Left forelimb (tissue), 1 donor: ENCODE measurements around the gene MYO1B.
A peak's percentile ranks its signal among the peaks of the same experiment; 100 is the strongest.

Source experiments
- DNase-seq: peaks from one replicate; pipeline ENCODE4 v3.0.0-alpha.2; 2018; ENCODE audit warnings: low spot score

Gene MYO1B

DNA sequence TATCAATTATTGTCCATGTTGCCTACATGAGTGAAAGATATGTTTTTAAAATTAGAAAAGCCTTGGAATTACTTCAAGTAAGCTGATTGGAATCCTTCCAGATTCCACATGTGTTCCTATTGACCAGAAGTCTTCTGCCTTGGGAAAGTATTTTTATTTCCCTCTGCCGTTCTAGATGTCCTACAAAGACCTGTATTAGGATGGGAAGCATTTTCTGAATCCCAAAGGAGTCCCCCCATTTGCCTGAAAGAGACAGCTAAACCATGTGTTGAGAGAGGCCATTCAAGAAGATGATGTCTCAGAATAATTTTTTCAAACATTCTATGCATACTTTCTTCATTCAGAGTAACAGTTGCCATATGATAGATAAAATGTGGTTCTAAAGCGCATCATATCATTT is 19.0 kb upstream of the MYO1B start:
- no peak for DNase-seq

DNA sequence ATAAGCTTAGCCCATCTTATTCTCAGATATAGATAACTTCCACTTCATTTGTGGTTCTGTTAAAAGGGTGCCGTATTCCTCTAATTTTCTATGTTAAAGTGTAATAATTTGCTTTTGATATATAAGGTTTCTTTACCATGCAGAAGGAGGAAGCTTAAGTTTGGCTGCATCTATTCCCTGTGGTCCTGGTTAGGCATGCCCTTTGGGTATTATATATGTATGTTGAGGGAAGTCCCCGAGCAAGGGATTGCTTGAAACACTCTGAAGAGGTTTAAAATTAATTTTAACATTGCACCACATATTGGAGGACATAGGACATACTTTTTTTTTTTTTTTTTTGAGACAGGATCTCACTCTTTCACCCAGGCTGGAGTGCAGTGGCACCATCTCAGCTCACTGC is 16.9 kb upstream of the MYO1B start:
- no peak for DNase-seq

DNA sequence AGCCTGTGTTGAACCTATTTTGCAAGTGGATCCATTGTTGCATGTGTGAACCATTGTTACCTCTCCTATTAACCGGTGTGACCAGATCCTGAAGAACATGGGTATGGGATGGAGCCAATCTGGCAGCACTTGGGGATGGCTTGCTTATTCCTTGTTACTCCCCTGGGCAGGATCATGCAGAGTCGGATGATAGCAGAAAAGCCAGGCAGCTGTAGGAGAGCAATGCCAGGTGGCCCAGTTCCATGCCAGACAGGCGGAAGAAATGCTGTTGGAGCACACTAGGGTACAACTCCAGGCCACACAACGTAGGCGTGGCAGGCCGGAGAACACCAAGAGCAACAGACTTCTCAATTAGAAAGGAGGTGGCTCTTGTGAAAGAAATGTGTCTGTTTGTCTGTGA is 16.3 kb upstream of the MYO1B start:
- DNase-seq = no peak

DNA sequence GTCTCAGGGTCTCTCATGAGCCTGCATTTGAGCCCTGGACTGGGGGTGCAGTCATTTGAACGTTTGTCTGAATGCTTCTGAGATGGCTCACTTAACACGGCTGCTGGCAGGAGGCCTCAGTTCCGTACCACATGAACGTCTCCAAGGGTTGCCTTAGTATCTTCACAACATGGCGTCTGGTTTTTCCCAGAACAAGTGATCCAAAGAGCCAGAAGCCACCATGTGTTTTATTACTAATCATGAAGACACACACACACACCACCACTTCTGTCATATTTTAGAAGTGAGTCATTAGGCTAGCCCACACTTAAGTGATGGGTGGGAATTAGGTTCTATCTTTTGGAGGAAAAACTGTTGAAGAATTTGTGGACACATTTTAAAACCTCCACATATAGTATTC is 15.0 kb upstream of the MYO1B start:
- no peak for DNase-seq

DNA sequence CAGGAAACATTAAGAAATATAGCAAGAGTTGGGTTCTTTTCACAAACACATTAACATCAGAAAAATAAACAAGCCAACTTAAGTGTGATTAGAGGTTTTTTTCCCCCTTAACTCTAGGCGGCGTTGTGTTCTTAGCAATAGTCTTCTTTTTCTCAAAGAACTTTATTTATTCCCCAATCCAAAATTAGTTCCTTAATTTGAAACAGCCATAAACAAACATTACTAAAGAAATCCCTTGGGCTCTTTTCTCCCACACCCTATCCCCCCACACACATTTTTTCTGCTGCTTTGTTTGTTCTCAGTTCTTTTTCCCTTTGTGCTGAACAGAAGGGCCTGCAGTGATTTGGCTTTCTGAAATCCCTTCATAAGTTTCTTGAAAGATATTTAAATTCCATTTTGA is 13.2 kb upstream of the MYO1B start:
- no peak for DNase-seq

DNA sequence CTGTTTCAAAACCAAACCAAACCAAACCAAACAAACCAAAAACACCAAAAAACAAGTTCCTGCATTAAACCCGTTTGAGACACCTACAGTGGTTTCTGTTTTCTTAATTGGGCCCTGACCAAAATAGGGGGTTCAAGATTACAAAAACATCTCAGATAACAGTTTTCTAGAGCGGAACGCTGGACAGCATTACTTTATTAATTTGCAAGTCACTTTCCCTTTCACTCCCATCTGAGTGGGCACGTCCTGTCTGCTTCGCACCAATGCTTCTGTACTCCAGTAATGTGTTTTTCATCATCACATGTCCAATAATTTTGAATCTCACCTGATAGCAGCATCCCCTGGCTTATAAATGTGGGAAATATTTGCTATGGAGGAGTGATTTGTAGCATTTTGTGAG is 11.7 kb upstream of the MYO1B start:
- DNase-seq = no peak

DNA sequence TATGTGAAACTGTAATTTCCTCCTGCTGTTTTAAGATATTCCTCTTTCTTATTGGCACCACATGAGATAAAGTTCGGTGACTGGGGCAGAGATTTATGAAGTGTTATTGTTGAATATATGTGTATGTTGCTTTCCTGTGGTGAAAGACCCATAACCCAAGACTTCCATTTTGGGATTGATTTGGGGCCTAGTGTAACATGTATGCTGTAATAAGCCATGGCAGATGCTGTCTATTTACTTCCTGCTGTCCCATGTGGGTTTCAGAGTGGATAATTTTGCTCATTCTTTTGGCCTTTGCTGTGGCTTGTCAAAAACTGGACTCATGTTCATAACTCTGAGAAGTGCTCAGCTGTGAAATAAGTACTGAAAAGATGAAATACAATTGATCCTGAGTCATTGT is 10.8 kb upstream of the MYO1B start:
- DNase-seq = no peak

DNA sequence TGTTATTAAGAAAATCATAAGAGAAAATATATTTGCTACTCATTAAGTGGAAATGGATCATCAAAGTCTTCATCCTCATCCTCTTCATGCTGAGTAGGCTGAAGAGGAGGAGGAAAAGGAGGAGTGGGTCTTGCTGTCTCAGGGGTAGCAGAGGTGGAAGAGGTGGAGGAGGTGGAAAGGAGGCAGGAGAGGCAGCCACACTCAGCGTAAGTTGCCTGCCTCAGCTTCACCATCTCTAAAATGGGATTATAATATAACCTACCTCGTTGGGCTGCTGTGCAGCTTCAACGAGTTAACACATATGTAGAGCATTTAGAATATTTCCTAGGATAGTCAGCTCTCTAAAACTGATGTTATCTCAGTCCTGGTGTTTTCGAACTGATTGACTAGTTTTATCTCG is 4.3 kb upstream of the MYO1B start:
- DNase-seq = no peak

DNA sequence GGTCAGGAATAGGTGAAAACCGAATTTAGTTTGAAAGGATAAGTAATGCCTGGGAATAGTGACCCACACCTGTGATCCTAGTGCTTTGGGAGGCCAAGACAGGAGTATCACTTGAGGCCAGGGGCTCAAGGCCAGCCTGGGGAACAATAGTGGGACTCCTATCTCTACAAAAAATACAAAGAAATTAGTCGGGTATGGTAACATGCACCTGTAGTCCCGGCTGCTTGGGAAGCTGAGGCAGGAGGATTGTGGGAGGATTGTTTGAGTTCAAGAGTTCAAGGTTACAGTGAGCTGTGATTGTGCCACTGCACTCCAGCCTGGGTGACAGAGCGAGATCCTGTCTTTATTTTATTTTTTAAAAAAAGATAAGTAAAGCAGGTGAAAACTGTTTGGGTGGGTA is 3.8 kb upstream of the MYO1B start:
- no peak for DNase-seq

DNA sequence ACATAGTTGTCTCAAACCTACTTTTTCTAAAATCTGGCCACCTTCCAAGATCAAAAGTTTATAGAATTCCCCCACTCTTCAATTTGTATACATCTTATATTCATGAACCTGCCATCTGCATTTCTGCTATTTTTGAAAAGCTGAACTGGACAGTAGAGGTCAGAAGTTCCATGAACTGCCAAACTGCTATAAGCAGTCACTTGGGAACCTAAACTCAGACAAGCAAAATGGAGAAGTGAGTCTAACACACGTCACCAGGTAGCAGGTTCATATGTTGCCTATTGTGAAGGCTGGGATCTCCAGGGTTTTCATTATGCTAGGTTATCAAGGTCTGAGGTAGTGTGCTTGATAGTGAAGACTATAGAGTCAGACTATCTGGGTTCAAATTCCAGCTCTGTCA is 2.0 kb upstream of the MYO1B start:
- DNase-seq = no peak

DNA sequence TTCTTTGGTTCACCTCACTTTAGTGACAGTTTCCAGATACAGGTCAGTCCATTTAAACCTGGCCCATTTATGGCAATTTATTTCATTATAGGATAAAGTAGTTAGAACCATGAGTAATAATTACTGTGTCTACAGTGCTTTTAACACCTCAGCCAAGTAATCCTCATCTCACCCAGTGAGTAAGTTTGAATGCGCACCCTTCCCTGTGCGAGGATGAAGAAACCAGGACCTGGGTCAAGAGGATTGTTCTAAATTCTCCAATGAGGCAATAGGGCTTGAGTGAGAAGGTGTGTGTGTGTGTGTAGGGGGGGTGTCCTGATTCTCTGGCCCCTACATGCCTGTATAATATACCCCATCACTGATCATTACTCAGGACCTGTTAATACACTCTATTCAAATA is 854 bp upstream of the MYO1B start:
- no peak for DNase-seq

DNA sequence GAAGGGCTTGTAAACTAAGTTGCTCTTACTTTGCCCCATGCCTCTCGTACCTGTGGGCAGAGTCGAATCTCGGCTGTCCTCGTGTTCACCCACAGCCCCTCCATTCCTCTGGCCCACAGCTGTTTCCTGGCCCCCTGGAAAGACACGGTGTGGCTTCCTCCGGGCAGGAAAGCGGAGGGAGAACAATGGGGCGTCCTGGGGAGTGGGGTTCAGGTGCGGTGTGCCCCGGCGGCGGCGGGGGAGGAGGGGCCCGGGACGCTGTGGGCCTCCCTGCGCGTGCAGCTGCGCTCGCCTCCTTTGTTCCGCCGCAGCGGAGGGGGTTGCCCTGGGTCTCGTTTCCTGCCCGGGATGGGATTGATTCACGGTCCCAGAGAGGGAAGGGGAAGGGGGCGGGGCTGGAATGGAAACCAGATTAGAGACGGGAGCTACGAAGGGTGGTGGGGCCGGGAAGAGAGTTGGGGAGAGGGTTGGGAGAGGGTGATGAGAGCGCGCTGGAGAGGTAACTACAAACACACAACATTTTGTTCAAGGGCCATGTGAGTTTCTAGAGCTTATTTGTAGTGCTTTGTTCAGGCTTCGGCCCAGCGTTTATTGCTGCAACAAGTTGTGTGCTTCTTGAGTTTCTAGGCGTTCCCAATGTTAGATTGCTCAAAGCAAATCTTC is 796 bp downstream of the MYO1B start:
- DNase-seq = peak; percentile 88

DNA sequence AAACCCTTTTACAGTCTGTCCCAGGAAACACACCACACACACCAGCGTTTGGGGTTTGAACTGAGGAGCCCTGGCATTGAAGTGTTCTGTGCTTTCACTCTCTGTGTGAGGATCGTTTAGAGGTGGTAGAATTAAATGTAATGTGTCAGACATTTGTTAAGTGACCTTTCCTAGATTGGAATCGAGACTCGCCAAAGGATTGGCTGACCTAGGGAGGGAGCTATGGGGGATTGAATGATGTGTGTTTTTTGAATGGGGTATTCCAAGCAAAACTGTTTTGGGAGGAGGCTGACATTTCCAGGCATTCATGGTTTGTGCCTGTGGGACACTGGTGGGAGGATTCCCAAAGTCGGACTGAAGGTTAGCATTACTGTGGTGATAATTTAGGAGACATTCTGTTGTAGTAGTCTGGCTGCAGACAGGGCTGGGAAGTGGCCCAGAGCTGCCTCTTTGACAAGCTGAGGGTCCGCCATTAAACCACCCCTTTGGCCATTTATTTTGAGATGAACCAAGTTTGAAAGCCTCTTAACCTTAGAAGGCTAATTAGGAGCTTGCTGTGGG is 1.7 kb downstream of the MYO1B start:
- no peak for DNase-seq

DNA sequence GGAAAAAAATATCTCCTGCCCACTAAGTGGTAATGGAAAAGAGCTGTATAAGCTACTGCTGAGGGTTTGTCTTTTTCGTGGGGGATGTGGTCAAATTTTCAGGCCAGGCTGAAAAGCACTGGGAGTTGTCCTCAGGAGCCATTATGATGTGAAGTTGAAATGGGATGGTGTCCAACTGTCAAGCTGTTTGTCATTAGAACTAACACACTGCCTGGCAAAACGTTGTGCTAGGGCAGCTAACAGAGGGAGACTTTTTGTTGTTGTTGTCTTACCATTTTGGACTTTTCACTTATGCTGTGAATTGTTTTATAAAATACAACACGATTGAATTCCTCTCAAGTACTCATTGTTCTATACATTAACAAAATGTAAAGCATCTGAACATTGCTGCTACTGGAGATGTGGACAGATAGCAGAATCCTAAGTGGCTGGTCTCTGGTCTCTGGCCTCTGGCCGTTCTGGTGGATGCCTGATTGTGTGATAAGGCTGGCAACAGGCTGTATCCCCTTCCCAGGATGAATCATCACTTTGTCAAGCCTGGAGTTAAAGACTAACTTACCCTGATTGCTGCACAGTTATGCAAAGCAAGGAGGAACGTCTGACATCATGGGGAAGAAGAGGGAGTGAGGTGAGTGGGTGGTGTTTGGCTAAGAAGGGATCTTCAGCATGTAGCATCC is 2.3 kb downstream of the MYO1B start:
- no peak for DNase-seq

DNA sequence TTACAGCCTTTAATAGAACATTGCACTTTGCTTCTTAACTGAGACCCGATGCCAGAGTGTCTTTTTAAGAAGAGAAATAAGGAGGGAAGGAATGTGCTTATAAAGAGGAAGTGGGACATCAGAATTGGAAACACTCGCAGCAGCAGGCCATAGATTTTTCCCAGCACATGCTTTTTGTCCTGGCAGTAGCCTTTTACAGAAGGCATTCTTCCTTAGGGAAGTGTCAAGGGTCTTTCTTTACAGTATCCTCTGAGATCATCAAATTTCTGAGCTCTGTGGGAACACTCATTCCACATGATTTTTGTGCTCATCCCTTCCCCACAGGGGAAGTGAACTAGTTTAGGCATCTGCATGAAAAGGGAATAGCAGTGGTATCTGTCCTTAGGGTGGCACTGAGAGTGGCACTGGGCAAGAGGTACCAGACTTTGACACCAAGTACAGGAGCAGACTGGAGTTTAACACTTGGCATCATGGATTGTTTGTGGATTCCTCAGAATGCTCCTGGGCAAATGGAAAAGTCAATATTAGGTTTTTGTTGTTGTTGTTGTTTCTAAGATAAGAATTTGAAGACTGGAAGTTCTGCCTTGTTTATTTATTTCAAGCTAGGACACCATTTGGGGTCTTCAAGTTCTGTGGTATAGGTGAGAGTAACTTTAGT is 4.1 kb downstream of the MYO1B start:
- no peak for DNase-seq

DNA sequence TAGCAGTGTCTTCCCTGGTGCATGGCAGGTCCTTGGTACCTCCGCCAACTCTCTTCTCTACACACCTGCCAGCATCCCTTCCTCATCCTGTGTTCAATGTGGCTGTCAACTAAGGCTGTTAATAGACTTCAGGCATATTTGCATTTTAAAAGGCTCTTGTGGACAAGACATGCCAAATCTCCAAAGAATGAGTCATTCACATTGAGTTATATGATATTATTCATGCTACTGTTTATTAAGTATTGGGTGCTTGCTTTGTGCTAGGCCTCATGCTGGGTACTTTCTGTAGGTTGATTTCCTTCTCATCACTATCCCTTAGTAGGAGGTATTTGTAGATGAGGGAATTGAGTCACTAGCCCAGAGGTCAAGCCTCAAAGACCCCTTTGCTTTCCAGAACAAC is 5.2 kb downstream of the MYO1B start:
- DNase-seq = no peak

DNA sequence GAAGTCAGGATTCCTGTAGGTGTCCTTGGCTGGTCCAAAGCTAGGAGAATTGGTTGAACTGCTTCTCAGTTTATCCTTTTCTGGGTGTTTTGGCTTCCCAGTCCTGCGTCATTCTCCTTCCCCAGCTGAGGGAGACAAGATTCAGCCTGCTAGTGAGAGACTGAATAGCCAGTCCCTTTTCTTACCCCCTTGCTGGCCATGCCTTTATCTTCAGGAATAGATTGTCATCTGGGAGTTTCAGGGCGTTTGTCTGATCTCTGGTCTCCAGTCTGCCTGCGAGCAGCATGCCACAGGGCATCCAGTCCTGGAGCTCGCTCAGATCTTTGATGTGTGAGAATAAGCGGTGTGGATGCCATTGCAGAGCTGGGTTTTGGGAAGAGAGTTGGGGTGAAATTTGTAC is 5.8 kb downstream of the MYO1B start:
- DNase-seq = no peak

DNA sequence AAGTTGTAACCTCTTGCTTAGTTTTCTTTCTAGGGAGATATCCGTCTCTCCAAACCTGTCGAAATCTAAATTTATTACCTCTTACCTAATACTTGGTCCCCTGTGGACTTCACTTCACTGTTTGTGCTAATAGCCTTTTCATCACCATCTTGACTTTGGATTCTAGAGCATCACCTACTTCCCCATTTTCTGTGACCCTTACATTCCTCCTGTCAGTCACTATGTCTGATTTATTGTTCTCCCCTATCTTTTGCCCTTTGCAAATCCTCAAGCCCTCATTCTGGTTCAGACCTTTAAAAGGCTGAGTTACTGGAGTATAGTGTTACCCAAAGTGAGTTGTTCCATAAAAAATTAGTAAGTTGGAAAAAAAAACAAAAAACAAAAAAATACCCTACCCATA is 7.5 kb downstream of the MYO1B start:
- DNase-seq = no peak

DNA sequence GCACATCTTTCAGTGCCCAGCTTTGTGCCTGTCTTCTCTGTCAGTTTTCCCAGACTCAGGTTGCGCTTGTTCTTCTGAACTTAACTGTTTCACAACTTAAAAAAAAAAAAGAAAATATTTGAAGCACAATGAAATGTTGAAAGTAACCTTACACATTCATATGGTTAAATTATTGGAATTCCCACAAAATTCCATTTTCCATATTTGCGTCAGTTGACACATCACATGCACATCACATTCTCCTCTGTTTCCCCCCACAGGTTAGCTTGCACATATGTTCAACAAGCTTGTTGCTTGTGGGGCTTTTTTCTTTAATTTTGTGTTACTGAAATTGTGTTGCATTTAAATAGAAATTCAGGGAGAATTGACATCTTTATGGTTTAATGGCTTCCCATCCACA is 8.3 kb downstream of the MYO1B start:
- DNase-seq = no peak

DNA sequence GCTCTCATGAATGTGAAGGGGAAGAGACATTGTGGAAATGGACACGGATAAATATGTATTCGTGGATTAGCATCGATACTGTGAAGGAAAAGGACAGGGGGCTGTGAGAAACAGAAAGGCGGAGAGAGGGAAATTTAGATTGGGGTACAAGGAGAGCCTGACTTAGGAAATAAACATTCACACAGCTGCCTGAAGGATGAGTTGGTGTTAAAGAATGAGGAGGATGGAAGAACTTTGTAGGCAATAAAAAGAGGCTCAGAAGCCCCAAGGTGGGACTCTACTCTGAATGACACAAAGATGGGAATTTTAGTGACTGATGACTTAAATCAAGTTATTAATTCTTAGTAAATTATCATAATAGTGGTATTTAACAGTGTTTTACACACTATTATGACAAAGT is 10.1 kb downstream of the MYO1B start:
- no peak for DNase-seq

DNA sequence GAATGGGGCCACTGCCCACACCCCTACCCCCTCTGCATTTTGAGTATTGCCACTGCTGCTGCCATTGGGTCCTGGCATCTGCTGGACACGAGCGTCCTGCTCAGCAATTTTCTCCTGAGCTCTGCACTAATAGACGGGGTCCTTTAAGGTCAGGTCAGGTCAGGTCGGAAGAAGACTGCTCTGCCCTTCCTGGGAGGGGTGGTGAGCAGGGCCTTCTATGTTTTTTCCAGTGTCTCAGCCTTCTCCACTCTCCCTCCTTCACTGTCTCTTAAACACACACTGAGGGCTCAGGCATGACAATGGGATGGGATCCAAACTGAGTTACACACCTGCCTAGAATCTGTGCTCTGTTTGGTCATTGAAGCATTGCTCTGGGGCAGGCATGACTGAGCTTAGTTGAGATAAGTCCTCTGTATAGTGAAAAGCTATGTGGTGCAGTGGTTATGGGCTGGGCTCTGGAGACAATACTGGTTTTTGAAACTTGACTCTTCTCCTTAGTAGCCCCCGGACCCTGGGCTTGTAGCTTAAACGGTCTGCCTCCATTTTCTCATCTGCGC is 10.6 kb downstream of the MYO1B start:
- no peak for DNase-seq

DNA sequence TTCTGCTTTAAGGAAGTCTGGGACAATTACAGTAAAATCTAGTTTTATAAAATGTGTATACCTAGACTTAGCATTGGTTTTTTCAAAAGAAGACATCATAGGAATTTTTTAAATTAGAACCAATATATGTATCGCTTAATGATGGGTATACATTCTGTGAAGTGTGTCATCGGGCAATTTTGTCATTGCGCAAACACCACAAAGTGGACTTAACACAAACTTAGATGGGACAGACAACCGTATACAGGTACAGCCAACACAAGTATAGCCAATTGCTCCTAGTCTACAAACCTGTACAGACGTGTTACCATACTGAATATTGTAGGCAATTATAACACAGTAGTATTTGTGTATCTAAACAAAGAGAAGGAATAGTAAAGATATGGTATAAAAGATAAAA is 12.7 kb downstream of the MYO1B start:
- no peak for DNase-seq

DNA sequence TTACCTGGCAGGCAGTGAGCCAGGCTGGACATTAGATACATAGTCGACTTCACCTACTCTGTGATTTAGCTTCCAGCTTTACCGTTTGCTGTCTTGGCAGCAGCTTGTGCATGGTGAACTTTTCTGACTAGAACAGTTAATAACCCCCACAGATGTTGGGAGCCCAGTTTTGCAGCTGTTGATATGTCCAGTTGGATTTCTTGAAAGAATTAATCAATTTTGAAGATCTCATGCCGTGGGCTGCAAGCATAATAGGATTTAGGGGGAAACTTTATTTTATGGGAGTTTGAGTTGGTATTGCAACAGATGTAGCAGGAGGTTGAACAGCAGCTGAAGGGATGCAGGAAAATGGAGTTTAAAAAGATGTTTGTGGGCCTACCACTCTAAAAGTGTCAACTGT is 13.8 kb downstream of the MYO1B start:
- DNase-seq = no peak
